ENCODE data around the gene VAV2.

Gene VAV2

DNA sequence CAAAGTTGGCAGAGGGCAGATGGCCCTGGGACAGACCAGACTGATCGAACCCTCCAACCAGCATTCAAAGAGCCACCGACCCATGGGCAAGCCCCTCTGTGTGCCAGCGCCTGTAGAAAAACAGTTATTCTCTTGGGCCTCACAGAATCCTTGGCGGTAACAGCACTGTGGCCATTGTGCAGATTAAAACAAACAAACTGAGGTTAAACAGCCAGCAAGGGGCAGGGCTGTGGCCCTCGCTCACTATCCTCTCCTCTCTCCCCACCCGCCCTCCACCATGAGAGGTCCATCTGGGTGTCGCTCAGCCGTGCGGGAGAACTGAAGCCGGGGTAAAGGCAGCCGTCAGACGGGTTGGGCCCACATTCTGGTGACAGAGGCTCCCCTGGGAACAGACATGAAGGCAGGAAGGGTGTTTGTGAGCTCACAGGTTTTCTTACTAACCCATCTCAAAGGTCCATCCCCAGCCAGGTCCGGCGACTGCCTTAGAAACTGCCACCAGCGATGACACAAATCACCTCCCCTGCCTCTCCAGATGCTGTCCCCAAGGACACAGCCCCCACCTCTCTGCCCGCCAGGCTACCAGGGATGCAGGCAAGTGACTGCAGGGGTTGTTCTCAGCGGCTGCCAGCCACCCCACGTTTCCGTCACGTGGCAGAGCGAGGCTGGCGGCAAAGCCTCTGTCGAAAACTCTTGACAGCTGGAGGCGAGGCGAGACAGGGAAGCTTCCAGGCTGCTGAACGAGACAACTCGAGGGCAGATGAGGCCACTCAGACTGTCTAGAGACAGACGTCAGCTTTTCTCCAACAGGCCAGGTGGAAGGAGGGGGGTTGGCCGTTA lies 178.2 kb downstream of the VAV2 start:
- DNase-seq (ENCODE audit: low read depth), result no peak

DNA sequence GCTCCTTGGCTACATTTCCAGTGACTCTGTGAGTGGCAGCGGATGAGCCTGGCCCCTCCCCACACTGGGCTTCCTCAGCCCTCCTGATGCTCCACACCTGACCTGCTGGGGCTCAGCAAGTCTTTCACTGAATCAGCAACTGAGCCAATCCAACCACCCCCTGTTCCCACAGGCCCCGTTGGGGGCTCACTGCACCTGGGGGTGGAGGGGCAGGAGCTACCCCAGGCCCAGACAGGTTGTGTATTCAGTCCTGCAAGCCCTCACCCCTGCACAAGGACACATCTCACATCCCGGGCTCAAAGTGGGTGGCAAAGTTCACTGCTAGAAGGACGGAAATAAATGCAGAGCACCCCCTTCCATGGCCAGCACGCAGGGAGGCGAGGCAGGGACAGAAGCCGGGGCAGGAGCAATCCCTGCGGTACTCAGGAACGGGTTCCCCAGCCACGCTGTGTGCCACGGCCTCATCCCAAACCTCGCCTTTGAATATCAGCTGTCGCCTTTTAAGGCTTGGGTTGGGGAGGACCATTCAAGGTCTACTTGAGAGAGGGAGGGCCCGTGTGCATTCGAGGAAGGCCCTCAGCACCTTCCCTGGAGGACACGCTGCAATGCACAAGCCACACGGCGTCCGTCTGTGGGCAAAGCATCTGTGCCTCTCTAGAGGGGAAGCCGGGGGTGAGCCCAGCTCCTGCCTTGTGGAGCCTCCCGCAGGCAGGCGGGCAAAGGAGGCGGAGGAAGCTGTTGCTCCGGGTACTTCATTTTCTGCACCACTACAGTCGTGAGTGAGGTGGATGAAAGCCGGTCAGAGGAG lies 179.0 kb downstream of the VAV2 start:
- DNase-seq (ENCODE audit: low read depth), result no peak

DNA sequence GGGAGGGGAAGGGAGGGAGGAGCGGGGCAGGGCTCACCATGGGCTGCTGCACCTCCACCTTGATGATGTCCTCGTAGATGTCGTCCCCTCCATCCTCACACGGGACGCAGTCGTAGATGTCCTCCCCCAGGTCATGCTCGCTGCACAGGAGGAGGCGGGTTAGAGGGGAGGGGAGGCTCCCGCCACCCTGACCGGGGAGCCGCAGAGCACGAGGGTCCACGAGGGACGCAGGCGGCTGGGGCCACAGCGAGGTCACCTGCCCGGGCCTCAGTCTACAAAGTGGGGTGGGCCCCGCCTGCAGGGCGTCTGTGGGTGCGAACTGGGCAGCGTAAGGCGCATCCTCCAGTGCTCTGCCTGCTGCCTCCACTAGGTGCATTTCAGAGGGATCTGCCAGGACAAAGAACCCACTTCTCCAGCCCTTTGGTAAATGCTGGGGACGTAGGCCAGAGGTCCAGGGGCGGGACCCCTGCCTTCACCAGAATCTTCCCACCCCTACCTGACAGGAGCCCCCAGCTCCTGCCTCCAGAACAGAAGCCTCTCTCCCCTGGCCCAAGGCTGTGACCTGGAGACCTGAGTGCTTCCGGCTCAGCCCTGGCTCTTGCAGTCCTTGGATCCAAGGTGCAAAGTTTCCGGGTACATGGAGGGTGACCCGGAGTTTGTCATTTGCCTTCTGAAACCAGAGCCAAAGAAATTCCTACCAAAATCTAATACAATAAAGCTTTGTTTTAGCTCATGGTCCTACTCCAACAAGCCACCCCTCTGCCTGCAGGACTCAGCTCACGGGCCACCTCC lies 179.9 kb downstream of the VAV2 start:
- no peak for DNase-seq (ENCODE audit: low read depth)

DNA sequence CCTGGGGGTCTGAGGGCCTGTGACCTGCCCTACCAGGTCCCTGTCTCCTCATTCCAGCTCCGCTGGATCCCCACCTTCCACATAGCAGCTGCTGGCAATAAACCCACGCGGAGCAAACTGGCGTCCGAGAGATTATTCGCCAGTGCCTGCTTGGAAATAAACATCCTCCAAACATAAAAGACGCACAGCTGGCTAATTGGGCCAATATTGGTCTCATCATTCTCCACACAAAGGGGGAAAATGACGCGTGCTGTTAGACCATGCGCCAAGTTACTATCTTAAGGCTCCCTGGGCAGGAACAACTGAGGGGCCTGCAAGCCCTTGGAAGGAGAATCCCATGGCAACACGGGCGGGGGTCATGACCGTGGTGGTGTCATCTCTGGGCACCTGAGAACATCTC lies 180.7 kb downstream of the VAV2 start:
- no peak for DNase-seq (ENCODE audit: low read depth)

DNA sequence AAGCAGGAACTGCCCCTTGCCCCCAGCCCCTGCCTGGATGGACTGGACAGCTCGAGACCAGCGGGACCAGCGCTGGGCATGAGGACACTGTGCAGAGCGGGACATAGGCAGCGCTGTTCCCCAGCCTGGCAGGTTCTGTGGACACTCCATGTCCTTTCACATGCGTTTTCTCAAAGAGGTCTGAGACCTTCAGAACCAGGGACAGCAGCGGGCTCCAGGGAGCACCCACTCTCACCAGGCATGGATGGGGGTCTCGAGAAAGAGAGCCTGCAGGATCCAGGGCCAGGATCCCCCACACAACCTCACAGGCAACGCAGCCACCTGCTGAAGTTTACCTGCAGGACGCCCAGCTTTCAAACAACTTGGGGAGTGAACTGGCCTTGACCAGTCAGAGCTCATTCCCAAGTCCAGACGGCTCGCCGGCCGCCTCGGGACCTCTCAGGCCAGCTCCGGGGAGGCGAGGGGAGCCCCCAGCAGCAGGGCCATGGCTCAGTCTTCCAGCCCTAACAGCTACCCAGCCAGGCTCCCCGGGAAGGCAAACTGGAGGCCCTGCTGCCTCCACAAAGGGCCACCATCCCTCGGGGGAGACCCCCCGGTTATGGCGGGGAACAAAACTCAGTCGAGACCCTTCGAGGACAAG lies 181.4 kb downstream of the VAV2 start:
- DNase-seq (ENCODE audit: low read depth), result no peak

DNA sequence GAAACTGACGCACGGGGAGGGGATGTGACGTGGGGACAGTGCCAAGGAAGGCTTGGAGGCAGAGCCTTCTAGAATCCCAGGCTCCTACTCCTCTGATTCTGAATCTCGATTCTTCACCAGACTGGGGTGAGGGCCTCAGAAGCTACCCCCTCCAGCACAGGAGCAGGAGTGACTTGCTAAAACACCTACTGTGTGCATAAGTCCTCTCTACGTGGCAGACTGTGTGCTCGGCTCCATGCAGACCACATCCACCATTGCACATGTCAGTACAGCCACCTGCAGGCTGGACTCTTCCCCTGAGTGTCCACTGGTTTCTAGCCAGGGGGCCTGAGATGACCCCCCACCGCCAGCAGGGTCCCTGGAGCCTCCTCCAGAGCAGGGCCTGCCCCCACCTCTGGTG lies 182.8 kb downstream of the VAV2 start:
- DNase-seq (ENCODE audit: low read depth), result no peak

DNA sequence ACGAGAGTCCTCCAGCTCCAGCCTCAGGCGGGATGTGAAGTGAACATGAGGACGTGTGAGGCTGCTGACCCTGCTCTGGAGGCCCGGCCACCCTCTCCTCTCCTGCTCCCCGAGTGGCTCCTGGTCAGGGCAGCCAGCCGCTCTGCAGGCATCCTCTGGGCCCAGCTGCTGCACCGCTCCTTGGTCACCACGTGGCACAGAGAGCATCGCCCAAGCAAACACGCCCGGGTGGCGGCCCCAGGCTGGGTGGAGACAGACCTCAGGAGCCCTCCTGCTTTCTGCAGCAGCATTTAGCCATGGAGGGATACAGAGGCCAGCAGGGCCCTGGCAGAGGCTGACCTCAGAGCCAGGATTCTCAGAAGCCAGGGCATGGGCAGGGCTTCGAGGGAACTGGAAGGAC lies 184.3 kb downstream of the VAV2 start:
- no peak for DNase-seq (ENCODE audit: low read depth)

DNA sequence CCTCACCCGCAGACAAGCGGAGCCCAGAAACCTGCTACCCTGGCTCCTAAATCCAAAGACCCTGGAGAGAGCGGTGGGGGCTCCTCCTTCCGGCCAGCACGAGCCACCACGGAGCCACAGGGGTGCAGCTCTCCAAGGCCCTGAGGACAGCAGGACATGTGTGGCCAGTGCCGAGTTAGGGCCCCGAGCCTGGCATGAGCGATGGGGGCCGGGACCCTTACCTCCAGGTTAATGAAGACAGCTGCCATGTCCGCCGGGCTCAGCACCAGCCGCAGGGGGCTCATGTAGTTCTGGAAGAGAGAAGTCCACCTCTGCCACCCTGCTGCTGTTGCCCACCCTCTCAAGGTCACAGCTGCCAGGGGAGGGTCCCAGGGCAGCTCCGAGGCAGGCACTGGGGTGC lies 185.1 kb downstream of the VAV2 start:
- DNase-seq (ENCODE audit: low read depth), result no peak

DNA sequence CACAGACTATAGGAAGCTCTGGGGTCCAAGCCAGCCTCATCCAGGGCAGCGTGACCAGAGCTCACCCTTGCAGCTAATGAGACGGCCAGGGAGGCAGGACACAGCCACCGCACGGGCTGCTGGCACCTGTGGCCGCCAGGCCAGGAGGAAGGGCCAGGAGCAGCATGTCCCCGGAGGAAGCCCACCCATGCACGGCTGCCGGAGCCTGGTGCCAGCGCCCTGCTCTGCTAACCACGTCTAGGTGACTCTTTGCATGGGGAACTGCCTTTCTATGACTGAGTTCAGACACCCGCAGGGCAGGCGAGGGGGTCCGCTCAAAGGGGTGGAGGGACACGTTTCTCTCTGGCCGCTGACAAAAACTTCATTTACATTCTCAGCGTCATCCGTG lies 185.5 kb downstream of the VAV2 start:
- DNase-seq (ENCODE audit: low read depth), result no peak

DNA sequence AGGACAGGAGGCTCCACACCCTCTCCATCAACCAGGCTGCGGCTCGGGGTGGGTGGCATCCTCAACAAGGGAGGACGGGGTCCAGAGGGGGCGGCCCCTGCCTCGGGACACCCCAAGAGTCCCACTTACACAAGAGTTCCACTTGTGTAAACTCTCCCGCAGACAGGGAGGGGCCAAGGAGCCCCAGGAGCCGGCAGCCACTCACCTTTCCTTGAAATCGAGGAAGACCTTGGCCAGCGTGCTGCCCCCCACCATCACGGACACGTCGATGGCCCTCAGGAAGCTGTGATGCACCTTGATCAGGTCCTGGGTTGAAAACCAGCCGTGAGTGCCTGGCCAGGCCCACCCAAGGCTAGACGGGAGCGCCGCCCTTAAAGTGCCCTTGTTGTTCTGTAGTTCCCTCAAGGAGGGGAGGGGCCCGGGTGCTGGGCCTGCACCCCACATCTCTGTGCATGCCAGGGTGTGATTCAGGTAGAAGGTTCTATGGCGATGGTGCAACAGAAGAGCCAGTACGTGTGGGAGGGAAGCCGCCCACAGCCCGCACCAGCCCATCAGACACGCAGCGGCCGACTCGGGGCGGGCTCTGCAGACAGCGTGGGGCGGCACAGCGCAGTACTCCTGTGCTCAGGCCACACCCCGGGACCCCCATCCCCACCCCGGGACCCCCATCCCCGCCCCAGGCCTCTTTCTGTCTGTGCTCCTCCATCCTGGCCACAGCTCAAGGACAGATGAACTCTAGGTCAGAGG lies 186.1 kb downstream of the VAV2 start:
- no peak for DNase-seq (ENCODE audit: low read depth)

DNA sequence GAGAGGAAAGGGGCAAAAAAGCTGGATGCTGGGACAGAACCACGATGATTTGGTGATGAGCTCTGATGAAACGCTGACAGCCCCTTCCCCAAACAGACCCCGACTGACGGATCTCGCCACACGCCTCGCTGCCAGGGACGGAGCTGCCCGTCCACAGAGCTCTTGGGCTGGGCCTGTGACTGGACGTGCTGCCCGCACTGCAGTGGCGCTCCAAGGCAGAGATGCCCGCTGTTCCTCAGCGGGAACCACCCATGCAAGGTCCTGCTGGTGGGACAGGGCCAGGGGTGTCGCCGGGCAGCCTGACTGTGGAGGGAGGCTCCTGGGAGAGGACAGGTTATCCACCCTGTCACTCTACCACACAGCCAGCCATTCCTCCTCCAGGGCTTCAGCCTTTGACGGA lies 187.9 kb downstream of the VAV2 start:
- no peak for DNase-seq (ENCODE audit: low read depth)

DNA sequence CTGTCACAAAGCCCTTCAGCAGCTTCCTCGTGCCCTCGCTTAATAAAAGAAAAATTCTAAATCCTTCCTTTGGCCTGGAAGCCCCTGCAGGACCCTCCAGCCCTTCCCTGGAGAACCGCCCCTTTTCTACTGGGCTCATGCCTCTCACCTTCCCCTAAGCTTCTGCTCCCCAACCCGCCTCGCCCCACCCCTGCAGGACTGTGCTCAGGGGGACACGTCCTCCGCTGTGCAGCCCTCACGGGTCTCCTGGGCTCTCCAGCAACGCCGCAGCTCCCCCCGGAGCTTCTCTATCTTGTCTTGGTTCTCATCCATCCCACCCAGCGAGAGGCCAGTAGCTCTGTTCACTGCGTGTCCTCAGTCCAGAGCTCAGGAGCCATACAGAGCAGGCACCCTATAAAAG lies 188.4 kb downstream of the VAV2 start:
- DNase-seq (ENCODE audit: low read depth), result no peak

DNA sequence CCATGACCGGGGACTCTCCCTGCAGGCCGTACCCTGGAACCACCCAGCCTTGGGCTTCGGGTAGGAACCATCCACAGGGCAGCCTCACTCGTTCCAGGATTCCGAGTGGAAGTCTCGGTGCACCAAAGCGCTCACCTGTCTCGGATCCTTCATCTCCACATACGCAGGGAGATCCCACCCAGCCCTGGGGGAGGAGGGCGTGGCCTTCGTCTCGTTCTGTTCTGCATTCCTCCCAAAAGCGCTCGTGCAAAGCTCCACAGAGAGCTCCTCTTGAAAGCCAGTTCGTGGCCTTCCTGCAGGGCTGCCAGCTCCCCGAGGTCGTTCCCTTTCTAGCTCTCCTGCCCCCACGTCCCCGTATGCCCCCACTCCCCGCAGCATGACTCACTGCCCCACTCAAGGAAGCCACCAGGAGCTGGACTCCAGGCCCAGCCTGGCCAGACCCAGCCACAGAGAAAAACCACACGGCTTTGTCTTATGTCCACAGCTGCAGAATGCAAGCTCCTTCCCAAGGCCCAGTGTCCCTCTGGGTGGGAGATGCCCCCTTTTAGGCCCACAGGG lies 189.0 kb downstream of the VAV2 start:
- DNase-seq (ENCODE audit: low read depth), result peak; percentile 55

DNA sequence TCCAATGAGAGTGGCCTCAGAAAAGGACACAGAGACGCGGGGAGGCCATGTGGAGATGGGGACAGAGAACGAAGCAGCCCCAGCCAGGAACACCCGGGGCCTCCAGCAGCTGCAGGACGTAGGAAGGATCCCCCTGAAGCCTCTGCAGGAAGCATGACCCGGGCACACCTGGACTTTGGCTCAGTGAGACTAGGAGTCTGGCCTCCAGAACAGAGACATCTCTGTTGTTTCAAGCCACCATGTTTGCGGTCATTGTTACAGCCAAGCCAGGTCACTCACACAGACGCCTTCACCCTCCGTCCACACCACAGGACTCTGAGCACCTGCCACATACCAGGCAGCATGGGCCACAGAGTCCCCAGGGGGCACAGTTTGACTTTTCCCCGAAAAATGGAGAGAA lies 190.4 kb downstream of the VAV2 start:
- no peak for DNase-seq (ENCODE audit: low read depth)

DNA sequence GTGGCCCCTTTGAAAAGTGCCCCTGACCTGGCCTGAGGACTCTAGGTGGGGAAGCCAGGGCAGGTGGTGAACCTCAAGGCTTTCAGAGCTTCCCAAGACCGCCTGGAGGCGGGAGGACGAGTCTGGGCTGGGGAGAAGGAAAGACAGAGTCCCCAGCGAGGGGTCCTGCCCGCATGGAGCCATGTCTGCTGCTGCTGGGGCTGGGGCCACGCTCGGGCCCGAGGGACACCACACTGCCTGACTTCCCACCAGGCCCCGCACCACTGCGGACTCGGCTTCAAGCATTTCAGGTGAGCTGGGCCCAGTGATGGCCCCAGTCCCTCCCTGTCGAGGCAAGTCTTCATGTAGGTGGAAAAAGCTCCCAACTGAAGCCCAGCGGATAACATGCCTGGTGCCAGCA lies 191.9 kb downstream of the VAV2 start:
- DNase-seq (ENCODE audit: low read depth), result no peak

DNA sequence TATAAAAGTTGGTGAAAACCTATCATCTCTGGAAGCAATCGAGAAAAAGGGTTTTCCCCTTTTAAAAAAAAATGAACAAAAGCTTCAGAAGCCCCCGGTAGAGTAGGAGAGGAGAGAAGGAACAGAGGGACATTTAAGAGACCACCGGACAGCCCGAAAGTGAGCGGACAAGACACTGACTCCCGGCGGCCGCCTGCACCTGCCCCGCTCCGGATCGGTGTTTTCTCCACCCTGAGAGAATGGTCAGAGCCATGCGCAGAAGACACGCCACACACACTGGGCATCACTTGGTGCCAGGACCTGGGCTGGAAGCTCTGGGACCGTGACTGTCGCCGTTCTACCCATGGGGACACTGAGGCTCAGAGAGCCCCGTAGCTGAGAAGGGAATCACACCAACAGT lies 192.4 kb downstream of the VAV2 start:
- DNase-seq (ENCODE audit: low read depth), result no peak

DNA sequence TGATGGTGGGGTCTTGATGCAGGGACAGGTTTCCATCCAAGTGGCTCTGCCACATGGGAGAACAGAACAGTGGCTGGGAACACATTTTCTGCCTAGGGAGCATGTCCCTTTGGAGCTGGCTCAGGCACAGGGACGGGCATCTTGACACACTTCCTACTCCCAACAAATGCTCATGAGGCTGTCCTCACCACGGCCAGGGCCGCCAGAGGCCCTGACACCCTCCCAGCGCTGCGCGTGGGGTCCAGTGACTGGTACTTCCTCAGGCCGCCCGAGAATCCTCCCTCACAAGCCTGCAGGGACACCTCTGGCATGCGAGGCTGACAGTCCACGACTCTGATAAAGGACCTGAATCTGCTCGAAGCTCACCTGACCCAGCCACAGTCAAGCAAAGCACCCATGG lies 193.0 kb downstream of the VAV2 start:
- DNase-seq (ENCODE audit: low read depth), result no peak

DNA sequence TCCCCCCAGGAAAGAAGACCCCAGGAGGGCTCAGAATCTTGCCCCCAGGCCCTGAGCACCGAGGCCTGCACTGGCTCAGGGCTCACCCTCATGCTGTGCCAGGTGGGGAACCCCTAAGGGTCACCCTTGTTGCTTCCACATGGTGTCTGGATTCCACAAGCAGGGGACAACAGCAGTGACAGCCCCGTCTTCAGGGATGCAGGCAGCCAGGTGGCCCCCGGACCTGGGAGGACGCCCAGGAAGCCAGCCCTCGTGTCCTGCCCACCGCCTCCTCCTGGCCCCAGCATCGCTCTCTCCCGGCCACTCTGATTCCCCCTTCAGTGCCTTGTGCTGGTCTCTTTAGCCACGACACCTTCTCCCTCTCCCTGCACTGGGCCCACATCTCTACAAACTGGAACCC lies 194.0 kb downstream of the VAV2 start:
- DNase-seq (ENCODE audit: low read depth), result no peak

DNA sequence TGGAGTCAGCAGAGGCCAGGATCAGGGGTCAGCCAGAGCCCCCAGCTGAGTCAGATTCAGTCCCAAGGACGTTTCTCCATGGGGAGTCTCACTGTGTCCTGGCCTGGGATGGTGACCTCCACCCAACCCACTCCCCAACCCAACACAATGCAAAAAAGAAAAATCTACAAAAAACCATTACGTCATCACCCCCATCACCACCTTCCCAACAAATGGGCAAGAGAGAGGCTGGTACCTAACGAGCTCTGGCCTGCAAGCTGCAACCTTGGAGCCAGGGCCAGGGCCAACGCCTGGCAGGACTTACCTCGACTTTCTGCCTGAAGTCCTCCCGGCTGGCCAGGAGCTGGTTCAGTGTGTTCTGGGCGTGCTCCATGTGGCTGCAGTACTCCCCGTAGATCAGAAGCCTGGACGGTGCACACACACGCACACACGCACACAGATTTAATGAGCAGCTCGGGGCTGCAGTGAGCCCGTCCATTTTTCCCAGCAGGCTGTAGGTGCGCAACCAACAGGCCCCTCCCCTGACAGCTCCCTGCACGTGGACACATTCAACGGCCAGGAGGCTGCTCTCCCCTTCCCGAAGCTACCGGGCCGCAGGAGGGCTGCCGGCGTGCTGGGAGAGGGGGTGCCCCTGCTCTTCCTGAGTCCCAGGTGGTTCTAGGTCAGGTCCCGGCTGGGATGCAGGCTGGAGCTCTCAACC lies 194.6 kb downstream of the VAV2 start:
- DNase-seq (ENCODE audit: low read depth), result no peak

DNA sequence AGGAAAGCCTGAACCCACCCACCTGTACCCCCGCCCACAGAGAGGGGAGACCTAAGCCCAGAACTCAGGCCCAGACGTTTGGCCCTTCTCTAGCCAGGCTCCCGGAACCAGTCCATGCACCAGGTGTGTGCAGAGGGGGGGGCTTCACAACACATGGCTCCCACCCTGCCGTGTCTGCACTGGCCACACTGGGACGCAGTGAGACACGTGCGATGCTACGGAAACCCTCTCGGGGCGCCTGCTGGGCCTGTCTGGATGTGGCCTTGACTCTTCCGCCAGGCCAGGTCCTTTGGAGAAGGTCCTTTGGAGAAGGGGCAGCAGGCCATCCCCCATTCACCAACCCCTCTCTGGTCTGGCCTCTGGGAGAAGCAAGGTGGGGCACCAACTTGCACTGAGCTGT lies 195.6 kb downstream of the VAV2 start:
- no peak for DNase-seq (ENCODE audit: low read depth)

DNA sequence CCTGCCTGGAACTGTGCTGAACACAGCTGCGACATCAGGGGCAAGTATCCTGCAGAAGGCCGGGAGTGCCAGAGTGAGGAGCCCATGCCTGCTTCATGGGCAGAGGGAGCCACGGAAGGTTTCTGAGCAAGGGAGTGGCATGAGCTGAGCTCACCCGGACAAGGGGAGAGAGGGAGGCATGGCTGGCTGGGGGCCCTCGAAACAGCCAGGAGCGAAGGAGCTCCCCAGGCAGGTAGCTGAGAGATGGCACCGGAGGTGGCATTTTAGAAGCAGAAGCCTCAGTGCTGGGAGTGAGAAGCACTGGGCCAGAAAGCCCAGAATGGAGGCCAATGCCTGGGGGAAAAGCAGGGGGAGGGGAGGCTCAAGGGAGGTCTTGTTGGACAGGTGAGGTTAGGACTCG lies 197.1 kb downstream of the VAV2 start:
- DNase-seq (ENCODE audit: low read depth), result no peak

Data from EH (cell line).